Erythroblast (primary cell): ENCODE measurements around the gene SMAD6.

Experiments
- GATA1 ChIP-seq: IDR thresholded peaks from 2 replicates; pipeline ENCODE4 v1.6.1; 2011; ENCODE audit warnings: low read depth, mild to moderate bottlenecking, control low read depth, low read length, moderate library complexity
- POLR2A ChIP-seq: IDR thresholded peaks from 2 replicates; pipeline ENCODE4 v1.6.1; 2011; ENCODE audit warnings: mild to moderate bottlenecking, low read length

DNA sequence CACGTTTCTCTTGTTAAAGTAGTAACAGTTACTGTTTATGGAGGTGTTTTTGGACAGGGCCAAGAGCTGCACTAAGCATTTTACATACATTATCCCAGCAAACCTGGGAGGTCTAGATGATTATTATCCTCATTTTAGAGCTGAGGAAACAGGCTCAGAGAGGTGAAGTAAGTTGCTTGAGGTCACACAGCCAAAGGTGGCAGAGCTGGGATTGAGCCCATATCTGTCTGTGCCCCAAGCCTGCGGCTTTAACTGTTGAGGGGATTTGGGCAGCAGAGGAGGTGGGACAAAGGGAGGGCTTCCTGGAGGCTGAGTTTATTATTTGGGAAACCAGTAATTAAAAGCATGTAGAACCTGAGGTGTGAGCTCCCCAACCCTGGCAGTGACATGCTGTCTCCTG lies 9.2 kb downstream of the SMAD6 start:
- no peak for TF ChIP-seq POLR2A
- no peak for TF ChIP-seq GATA1
